Tibial nerve (tissue), 4 donors: ENCODE data around the gene CAV1.
A peak's percentile ranks its signal among the peaks of the same experiment; 100 is the strongest.

Experiments used
- CTCF ChIP-seq, 5 experiments: fragments of 200-600 bp in 3 of 5; fragments of 450-650 bp in 2 of 5; sonication (generic) in 3 of 5; IDR thresholded peaks; one replicate each; pipeline ENCODE4 v1.5.1; 2016 to 2019; ENCODE audit warnings: antibody characterized with exemption in 5 of 5, mild to moderate bottlenecking in 3 of 5, moderate library complexity in 2 of 5
- EP300 ChIP-seq, 2 donors: sonication (generic); formaldehyde crosslinking; IDR thresholded peaks; one replicate each; pipeline ENCODE4 v1.6.1; 2017; ENCODE audit warnings: antibody characterized with exemption in 2 of 2, mild to moderate bottlenecking in 1 of 2
- POLR2A ChIP-seq, 2 donors: fragments of 450-650 bp; IDR thresholded peaks; one replicate each; pipeline ENCODE4 v1.6.1; 2017; ENCODE audit warnings: antibody characterized with exemption in 2 of 2, mild to moderate bottlenecking in 2 of 2, moderate library complexity in 2 of 2

- TF ChIP-seq CTCF (IDR thresholded peaks at IDR 0.05) (no peak), POLR2A (IDR thresholded peaks at IDR 0.05) (no peak), EP300 (IDR thresholded peaks at IDR 0.05) (peak in 1 of 2 donors; percentile 76)
These were observed 3.4 kb downstream of the CAV1 start for GRCh38 chr7:116528008-116528789.
